ENCODE measurements around the gene FRY.
A peak's percentile ranks its signal among the peaks of the same experiment; 100 is the strongest.
"Not testable (repeated sequence)": the region's sequence is repeated elsewhere in the genome, so short reads cannot be mapped to it uniquely, and the experiment has no call there.

The FRY gene

GRCh38 chr13:32040052-32040642 lies 8.6 kb downstream of the FRY start:
- no peak for DNase-seq
- no peak for TF ChIP-seq GATA1 (IDR thresholded peaks at IDR 0.05; ENCODE audit: low read depth, low read length)
- no peak for TF ChIP-seq POLR2A (IDR thresholded peaks at IDR 0.05; ENCODE audit: low read length)

GRCh38 chr13:32040689-32041088 lies 9.1 kb downstream of the FRY start:
- no peak for TF ChIP-seq POLR2A (IDR thresholded peaks at IDR 0.05; ENCODE audit: low read length)
- TF ChIP-seq GATA1 (IDR thresholded peaks at IDR 0.05; ENCODE audit: low read depth, low read length): no peak
- no peak for DNase-seq

GRCh38 chr13:32041429-32041828 lies 9.9 kb downstream of the FRY start:
- TF ChIP-seq POLR2A (IDR thresholded peaks at IDR 0.05; ENCODE audit: low read length): no peak
- TF ChIP-seq GATA1 (IDR thresholded peaks at IDR 0.05; ENCODE audit: low read depth, low read length): no peak

GRCh38 chr13:32042551-32042950 lies 11.0 kb downstream of the FRY start:
- no peak for DNase-seq
- TF ChIP-seq POLR2A (IDR thresholded peaks at IDR 0.05; ENCODE audit: low read length) (no peak), GATA1 (IDR thresholded peaks at IDR 0.05; ENCODE audit: low read depth, low read length) (no peak)

More at GRCh38 chr13:32041429-32041828, 9.9 kb downstream of the FRY start:
- DNase-seq: no peak

- TF ChIP-seq POLR2A (IDR thresholded peaks at IDR 0.05; ENCODE audit: low read length) (no peak), GATA1 (IDR thresholded peaks at IDR 0.05; ENCODE audit: low read depth, low read length) (no peak)
- no peak for DNase-seq
Observed at GRCh38 chr13:32044446-32044845, 12.9 kb downstream of the FRY start.

- TF ChIP-seq POLR2A (IDR thresholded peaks at IDR 0.05; ENCODE audit: low read length) (no peak), GATA1 (IDR thresholded peaks at IDR 0.05; ENCODE audit: low read depth, low read length) (no peak)
- DNase-seq: no peak
Observed at GRCh38 chr13:32045537-32045936, 14.0 kb downstream of the FRY start.

GRCh38 chr13:32045982-32046785 lies 14.6 kb downstream of the FRY start:
- DNase-seq: peak; percentile 24 to 43
- TF ChIP-seq POLR2A (IDR thresholded peaks at IDR 0.05; ENCODE audit: low read length): no peak
- TF ChIP-seq GATA1 (IDR thresholded peaks at IDR 0.05; ENCODE audit: low read depth, low read length): no peak

- TF ChIP-seq GATA1 (IDR thresholded peaks at IDR 0.05; ENCODE audit: low read depth, low read length) (no peak), POLR2A (IDR thresholded peaks at IDR 0.05; ENCODE audit: low read length) (no peak)
- peak; percentile 10 to 42 for DNase-seq
Observed at GRCh38 chr13:32047088-32047487, 15.5 kb downstream of the FRY start.

- TF ChIP-seq POLR2A (IDR thresholded peaks at IDR 0.05; ENCODE audit: low read length): no peak
- no peak for TF ChIP-seq GATA1 (IDR thresholded peaks at IDR 0.05; ENCODE audit: low read depth, low read length)
- no peak for DNase-seq
Observed at GRCh38 chr13:32047793-32048192, 16.2 kb downstream of the FRY start.

GRCh38 chr13:32048816-32049215 lies 17.2 kb downstream of the FRY start:
- DNase-seq: no peak
- no peak for TF ChIP-seq POLR2A (IDR thresholded peaks at IDR 0.05; ENCODE audit: low read length)
- no peak for TF ChIP-seq GATA1 (IDR thresholded peaks at IDR 0.05; ENCODE audit: low read depth, low read length)

- no peak for TF ChIP-seq GATA1 (IDR thresholded peaks at IDR 0.05; ENCODE audit: low read depth, low read length)
- TF ChIP-seq POLR2A (IDR thresholded peaks at IDR 0.05; ENCODE audit: low read length): no peak
- no peak for DNase-seq
Observed at GRCh38 chr13:32051156-32051555, 19.6 kb downstream of the FRY start.

GRCh38 chr13:32056316-32056715 lies 24.7 kb downstream of the FRY start:
- TF ChIP-seq GATA1 (IDR thresholded peaks at IDR 0.05; ENCODE audit: low read depth, low read length): no peak
- TF ChIP-seq POLR2A (IDR thresholded peaks at IDR 0.05; ENCODE audit: low read length): no peak
- DNase-seq: no peak

- not testable (repeated sequence) for DNase-seq
Observed at GRCh38 chr13:32057325-32057724, 25.8 kb downstream of the FRY start.

GRCh38 chr13:32059511-32059984 lies 28.0 kb downstream of the FRY start:
- TF ChIP-seq GATA1 (IDR thresholded peaks at IDR 0.05; ENCODE audit: low read depth, low read length) (no peak), POLR2A (IDR thresholded peaks at IDR 0.05; ENCODE audit: low read length) (no peak)
- no peak for DNase-seq

GRCh38 chr13:32060401-32060878 lies 28.9 kb downstream of the FRY start:
- no peak for DNase-seq
- TF ChIP-seq POLR2A (IDR thresholded peaks at IDR 0.05; ENCODE audit: low read length) (no peak), GATA1 (IDR thresholded peaks at IDR 0.05; ENCODE audit: low read depth, low read length) (no peak)

Data from erythroblast (primary cell).